Activated T-helper 2 cell treated with anti-CD3 and anti-CD28 coated beads, Interferon-gamma antibody, Interleukin-2, Interleukin-4, amounts not matched to agents 10 μg/mL and 5 μg/mL and 100 μg/mL, durations not matched to agents 14 hours and 24 hours and 36 hours (primary cell): Measurements from ENCODE around the gene MLC1. TPM values are rescaled to one million over a fixed set of nuclear protein-coding genes. Genes with fewer than 3 reads are reported as not detected.

Experiments used
- DNase-seq: peaks from one replicate; pipeline ENCODE4 v3.0.0; 2021; ENCODE audit warnings: low spot score
- H3K27ac Mint-ChIP-seq: one replicate; pipeline ENCODE4 v1.8.0; 2021; ENCODE audit warnings: mixed read lengths
- H3K27me3 Mint-ChIP-seq: one replicate; pipeline ENCODE4 v1.8.0; 2021; ENCODE audit warnings: low read depth, mixed read lengths
- H3K36me3 Mint-ChIP-seq: one replicate; pipeline ENCODE4 v1.8.0; 2021; ENCODE audit warnings: low read depth, mixed read lengths
- H3K4me1 Mint-ChIP-seq: one replicate; pipeline ENCODE4 v1.8.0; 2021; ENCODE audit warnings: low read depth, mixed read lengths
- H3K4me3 Mint-ChIP-seq: one replicate; pipeline ENCODE4 v1.8.0; 2021; ENCODE audit warnings: low read depth, mild to moderate bottlenecking, moderate library complexity, mixed read lengths
- H3K9me3 Mint-ChIP-seq: one replicate; pipeline ENCODE4 v1.8.0; 2021; ENCODE audit warnings: mixed read lengths
- intact Hi-C: fragments of 100-400 bp; cut with micrococcal nuclease; formaldehyde crosslinking; loops from one replicate; pipeline ENCODE4 v1.15.1; 2023
- total RNA-seq: library from RNA; stranded (reverse); gene quantifications from 2 replicates; pipeline ENCODE4 v1.2.3, GENCODE V29; 2022

MLC1 gene
- total RNA-seq, 1 donor from 2014 or later: not detected

DNA sequence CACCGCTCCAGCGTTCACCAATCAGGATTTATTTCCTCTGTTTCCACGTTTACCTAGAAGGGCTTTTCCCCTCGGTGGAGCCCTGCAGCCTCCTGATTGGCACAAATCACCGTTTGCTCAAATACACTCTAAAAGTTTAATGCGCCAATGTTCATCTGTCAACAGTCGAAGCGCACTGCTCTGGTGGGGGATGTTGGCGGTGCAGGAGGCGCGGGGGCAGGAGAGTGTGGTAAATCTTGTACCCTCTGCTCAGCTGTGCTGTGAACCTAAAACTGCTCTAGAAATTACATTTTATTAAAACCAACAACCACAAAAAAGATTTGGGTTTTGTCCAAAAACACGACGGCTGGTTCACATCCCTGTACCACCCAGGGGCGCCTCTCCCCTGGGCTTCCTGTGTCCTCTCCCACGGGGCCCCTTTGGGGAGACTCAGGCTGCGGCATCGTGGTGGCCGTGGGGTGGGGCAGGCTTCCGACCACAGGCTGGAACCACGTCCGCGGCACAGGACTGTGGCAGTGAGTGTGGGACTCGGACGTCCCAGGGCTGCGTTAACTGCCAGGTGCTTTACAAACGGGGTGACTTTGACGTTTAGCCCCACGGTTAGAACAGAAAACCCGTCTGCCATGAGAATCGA is 40.6 kb downstream of the MLC1 start:
- intact Hi-C loops: no loop called here
- DNase-seq: no peak
- H3K4me3 Mint-ChIP-seq: no peak overlapping the region

GRCh38 chr22:50041361-50042065 is 43.7 kb downstream of the MLC1 start:
- no peaks in the 10 kb centered on the region for H3K36me3 Mint-ChIP-seq
- H3K27ac Mint-ChIP-seq: no peak overlapping the region
- H3K4me1 Mint-ChIP-seq: no peaks in the 10 kb centered on the region
- H3K9me3 Mint-ChIP-seq: no peaks in the 10 kb centered on the region
- H3K4me3 Mint-ChIP-seq: no peak overlapping the region
- intact Hi-C loops: no loop called here
- peaks cover 14% of the 10 kb centered on the region for H3K27me3 Mint-ChIP-seq
- DNase-seq: no peak

More for the DNA sequence above, 40.6 kb downstream of the MLC1 start:
- H3K36me3 Mint-ChIP-seq: no peaks in the 10 kb centered on the region
- no peaks in the 10 kb centered on the region for H3K4me1 Mint-ChIP-seq
- peaks cover 12% of the 10 kb centered on the region for H3K27me3 Mint-ChIP-seq
- H3K27ac Mint-ChIP-seq: no peak overlapping the region
- no peaks in the 10 kb centered on the region for H3K9me3 Mint-ChIP-seq

GRCh38 chr22:50040717-50041116 is 44.5 kb downstream of the MLC1 start:
- no peaks in the 10 kb centered on the region for H3K9me3 Mint-ChIP-seq
- peaks cover 14% of the 10 kb centered on the region for H3K27me3 Mint-ChIP-seq
- H3K27ac Mint-ChIP-seq: no peak overlapping the region
- no peaks in the 10 kb centered on the region for H3K36me3 Mint-ChIP-seq
- no peak overlapping the region for H3K4me3 Mint-ChIP-seq
- no peaks in the 10 kb centered on the region for H3K4me1 Mint-ChIP-seq
- no peak for DNase-seq
- intact Hi-C loops: no loop called here

- Mint-ChIP-seq H3K36me3 (no peaks in the 10 kb centered on the region), H3K4me1 (no peaks in the 10 kb centered on the region), H3K27me3 (peaks cover 14% of the 10 kb centered on the region), H3K27ac (no peak overlapping the region), H3K9me3 (no peaks in the 10 kb centered on the region), H3K4me3 (no peak overlapping the region)
- intact Hi-C loops: no loop called here
- DNase-seq: no peak
Measured at GRCh38 chr22:50039669-50040443, 45.4 kb downstream of the MLC1 start.

GRCh38 chr22:50035976-50036724 is 49.1 kb downstream of the MLC1 start:
- no peak for DNase-seq
- Mint-ChIP-seq H3K4me3 (no peak overlapping the region), H3K27ac (no peak overlapping the region), H3K27me3 (peaks cover 4% of the 10 kb centered on the region), H3K9me3 (no peaks in the 10 kb centered on the region), H3K36me3 (no peaks in the 10 kb centered on the region), H3K4me1 (peaks cover 1% of the 10 kb centered on the region)
- intact Hi-C loops: no loop called here

DNA sequence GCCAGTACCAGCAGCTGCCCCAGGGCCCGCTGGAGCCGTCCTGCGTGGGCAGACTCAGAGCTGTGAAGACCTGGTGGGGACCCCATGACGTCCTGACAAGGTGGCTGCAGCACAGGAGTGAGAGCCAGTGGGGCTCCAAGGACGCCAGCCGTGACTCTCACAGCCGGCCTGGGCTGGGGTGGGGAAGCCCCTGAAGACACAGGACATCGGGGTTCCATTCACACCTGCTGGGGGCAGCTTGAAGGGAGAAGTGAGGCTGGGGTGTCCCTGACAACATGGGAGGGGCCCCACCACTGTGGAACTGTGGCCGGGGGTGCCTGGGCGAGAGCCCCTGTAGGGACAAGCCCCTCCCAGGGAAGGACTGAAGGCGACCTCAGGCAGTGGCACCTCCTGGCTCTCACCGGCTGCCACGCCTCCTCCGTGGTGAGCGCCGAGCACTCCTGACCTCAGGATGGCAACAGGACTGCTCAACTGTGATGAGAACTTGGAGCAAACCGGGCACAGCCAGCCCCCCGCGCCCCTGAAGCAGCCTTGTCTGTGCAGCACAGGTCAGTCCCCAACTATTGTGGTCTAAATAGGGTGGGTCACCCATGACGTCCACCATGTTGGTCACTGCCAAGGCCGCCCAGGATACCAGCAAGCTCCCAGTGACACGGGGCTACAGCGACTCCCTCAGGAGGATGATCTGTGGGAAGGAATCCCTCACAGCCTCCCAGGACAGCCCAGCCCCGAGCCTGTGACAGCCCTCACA is 49.9 kb downstream of the MLC1 start:
- Mint-ChIP-seq H3K36me3 (no peaks in the 10 kb centered on the region), H3K4me1 (peaks cover 1% of the 10 kb centered on the region)

GRCh38 chr22:50034126-50035081 is 50.8 kb downstream of the MLC1 start:
- Mint-ChIP-seq H3K36me3 (no peaks in the 10 kb centered on the region), H3K4me3 (no peak overlapping the region), H3K27ac (no peak overlapping the region), H3K27me3 (peaks cover 4% of the 10 kb centered on the region), H3K9me3 (no peaks in the 10 kb centered on the region), H3K4me1 (peaks cover 1% of the 10 kb centered on the region)
- intact Hi-C loops: no loop called here
- no peak for DNase-seq

More for the DNA sequence above, 49.9 kb downstream of the MLC1 start:
- intact Hi-C loops: no loop called here
- DNase-seq: no peak
- Mint-ChIP-seq H3K4me3 (no peak overlapping the region), H3K27me3 (peaks cover 4% of the 10 kb centered on the region), H3K9me3 (no peaks in the 10 kb centered on the region), H3K27ac (no peak overlapping the region)

- Mint-ChIP-seq H3K27ac (no peak overlapping the region), H3K36me3 (no peaks in the 10 kb centered on the region), H3K27me3 (peaks cover 4% of the 10 kb centered on the region), H3K4me1 (peaks cover 2% of the 10 kb centered on the region), H3K4me3 (no peak overlapping the region), H3K9me3 (no peaks in the 10 kb centered on the region)
- no peak for DNase-seq
- intact Hi-C loops: no loop called here
Measured at GRCh38 chr22:50032941-50033601, 52.2 kb downstream of the MLC1 start.

DNA sequence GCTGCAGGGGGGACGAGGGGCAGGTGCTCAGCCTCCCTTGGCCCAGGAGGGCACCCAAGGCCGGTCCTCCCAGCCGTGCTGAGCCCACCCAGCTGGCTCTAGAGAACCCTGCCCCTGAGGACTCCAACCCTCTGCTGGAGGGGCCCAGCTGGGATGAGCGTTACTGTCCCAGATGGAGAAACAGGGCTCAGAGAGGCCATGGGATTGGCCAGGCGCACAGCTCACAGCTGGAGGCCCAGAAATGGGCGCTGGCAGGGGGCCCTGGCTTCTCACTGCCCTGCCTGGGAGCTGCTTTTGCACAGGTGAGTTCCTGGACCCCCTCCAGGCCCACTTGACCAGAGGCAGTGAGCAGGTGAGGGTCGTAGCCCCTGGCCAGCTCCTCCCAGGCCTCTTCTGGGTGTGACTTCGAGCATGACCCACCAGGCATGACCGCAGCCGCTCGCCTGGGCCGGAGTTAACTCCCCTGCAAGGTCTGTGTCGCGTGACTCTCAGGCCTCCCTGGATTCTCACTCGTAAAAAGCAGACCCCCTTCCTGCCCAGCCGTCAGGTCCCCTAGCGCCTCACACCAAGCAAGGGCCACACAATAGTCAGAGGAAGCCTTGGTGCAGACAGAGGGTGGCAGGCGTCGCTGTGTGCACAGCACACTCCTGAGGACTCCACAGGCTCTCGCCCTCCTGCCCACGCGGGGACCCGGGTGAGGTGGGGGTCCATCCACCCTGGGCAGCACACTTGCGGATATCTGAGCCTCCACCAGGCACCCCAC is 52.9 kb downstream of the MLC1 start:
- Mint-ChIP-seq H3K27me3 (peaks cover 4% of the 10 kb centered on the region), H3K4me1 (peaks cover 9% of the 10 kb centered on the region), H3K27ac (no peak overlapping the region), H3K4me3 (no peak overlapping the region), H3K36me3 (no peaks in the 10 kb centered on the region), H3K9me3 (no peaks in the 10 kb centered on the region)
- intact Hi-C loops: no loop called here
- no peak for DNase-seq

- H3K4me1 Mint-ChIP-seq: peaks cover 9% of the 10 kb centered on the region
- intact Hi-C loops: no loop called here
- no peak overlapping the region for H3K4me3 Mint-ChIP-seq
- peaks cover 4% of the 10 kb centered on the region for H3K27me3 Mint-ChIP-seq
- H3K36me3 Mint-ChIP-seq: no peaks in the 10 kb centered on the region
- no peaks in the 10 kb centered on the region for H3K9me3 Mint-ChIP-seq
- no peak for DNase-seq
- H3K27ac Mint-ChIP-seq: no peak overlapping the region
Measured at GRCh38 chr22:50031189-50032091, 53.8 kb downstream of the MLC1 start.
